Measurements from ENCODE around the gene SLC24A4.

SLC24A4 gene

GRCh38 chr14:92433407-92433806 is 110.4 kb downstream of the SLC24A4 start:
- DNase-seq (ENCODE audit: extremely low read depth in 1 of 2, low read depth in 1 of 2), result no peak

GRCh38 chr14:92435154-92435553 is 112.2 kb downstream of the SLC24A4 start:
- no peak for DNase-seq (ENCODE audit: extremely low read depth in 1 of 2, low read depth in 1 of 2)

- DNase-seq (ENCODE audit: extremely low read depth in 1 of 2, low read depth in 1 of 2), result no peak
Observed at GRCh38 chr14:92436115-92436776, 113.3 kb downstream of the SLC24A4 start.

GRCh38 chr14:92437309-92437708 is 114.3 kb downstream of the SLC24A4 start:
- DNase-seq (ENCODE audit: extremely low read depth in 1 of 2, low read depth in 1 of 2), result no peak

- no peak for DNase-seq (ENCODE audit: extremely low read depth in 1 of 2, low read depth in 1 of 2)
Observed at GRCh38 chr14:92437729-92438285, 114.8 kb downstream of the SLC24A4 start.

- DNase-seq (ENCODE audit: extremely low read depth in 1 of 2, low read depth in 1 of 2), result no peak
Observed at GRCh38 chr14:92439537-92440344, 116.8 kb downstream of the SLC24A4 start.

- DNase-seq (ENCODE audit: extremely low read depth in 1 of 2, low read depth in 1 of 2), result no peak
Observed at GRCh38 chr14:92440345-92441003, 117.5 kb downstream of the SLC24A4 start.

- DNase-seq (ENCODE audit: extremely low read depth in 1 of 2, low read depth in 1 of 2), result no peak
Observed at GRCh38 chr14:92441751-92442504, 119.0 kb downstream of the SLC24A4 start.

GRCh38 chr14:92443167-92443566 is 120.2 kb downstream of the SLC24A4 start:
- no peak for DNase-seq (ENCODE audit: extremely low read depth in 1 of 2, low read depth in 1 of 2)

- DNase-seq (ENCODE audit: extremely low read depth in 1 of 2, low read depth in 1 of 2), result no peak
Observed at GRCh38 chr14:92443741-92444140, 120.8 kb downstream of the SLC24A4 start.

- DNase-seq (ENCODE audit: extremely low read depth in 1 of 2, low read depth in 1 of 2), result no peak
Observed at GRCh38 chr14:92446771-92447170, 123.8 kb downstream of the SLC24A4 start.

GRCh38 chr14:92447416-92448197 is 124.6 kb downstream of the SLC24A4 start:
- no peak for DNase-seq (ENCODE audit: extremely low read depth in 1 of 2, low read depth in 1 of 2)

GRCh38 chr14:92448786-92449185 is 125.8 kb downstream of the SLC24A4 start:
- no peak for DNase-seq (ENCODE audit: extremely low read depth in 1 of 2, low read depth in 1 of 2)

- DNase-seq (ENCODE audit: extremely low read depth in 1 of 2, low read depth in 1 of 2), result no peak
Observed at GRCh38 chr14:92449404-92450181, 126.6 kb downstream of the SLC24A4 start.

GRCh38 chr14:92450351-92451070 is 127.5 kb downstream of the SLC24A4 start:
- no peak for DNase-seq (ENCODE audit: extremely low read depth in 1 of 2, low read depth in 1 of 2)

GRCh38 chr14:92451245-92451644 is 128.3 kb downstream of the SLC24A4 start:
- DNase-seq (ENCODE audit: extremely low read depth in 1 of 2, low read depth in 1 of 2), result no peak

- DNase-seq (ENCODE audit: extremely low read depth in 1 of 2, low read depth in 1 of 2), result no peak
Observed at GRCh38 chr14:92451755-92452154, 128.8 kb downstream of the SLC24A4 start.

- no peak for DNase-seq (ENCODE audit: extremely low read depth in 1 of 2, low read depth in 1 of 2)
Observed at GRCh38 chr14:92452471-92452870, 129.5 kb downstream of the SLC24A4 start.

GRCh38 chr14:92453691-92454090 is 130.7 kb downstream of the SLC24A4 start:
- DNase-seq (ENCODE audit: extremely low read depth in 1 of 2, low read depth in 1 of 2), result no peak
